HepG2 (cell line): Measurements from ENCODE around the gene TJAP1. TPM values are rescaled to one million over a fixed set of nuclear protein-coding genes. Genes with fewer than 3 reads are reported as not detected.
A peak's percentile ranks its signal among the peaks of the same experiment; 100 is the strongest.

Experiments
- CSRNP2 ChIP-seq: sonication (generic); formaldehyde crosslinking; conservative IDR thresholded peaks from 2 replicates; pipeline ENCODE4 v1.8.0; 2022; ENCODE audit warnings: low read depth, missing genetic modification reagents
- JDP2 ChIP-seq: sonication (generic); formaldehyde crosslinking; IDR thresholded peaks from 2 replicates; pipeline ENCODE4 v1.8.1; 2022; ENCODE audit warnings: missing genetic modification reagents, borderline replicate concordance
- NFAT5 ChIP-seq: sonication (generic); formaldehyde crosslinking; IDR thresholded peaks from 2 replicates; pipeline ENCODE4 v1.4.0; 2020; ENCODE audit warnings: missing genetic modification reagents
- ZBTB7A ChIP-seq: sonication (generic); formaldehyde crosslinking; IDR thresholded peaks from 2 replicates; pipeline ENCODE4 v1.8.0; 2022; ENCODE audit warnings: mild to moderate bottlenecking, missing genetic modification reagents
- ZFP91 ChIP-seq: sonication (generic); formaldehyde crosslinking; IDR thresholded peaks from 2 replicates; pipeline ENCODE4 v1.9.0; 2022; ENCODE audit warnings: missing genetic modification reagents, mild to moderate bottlenecking, borderline replicate concordance
- ZNF318 ChIP-seq: sonication (generic); formaldehyde crosslinking; IDR thresholded peaks from 2 replicates; pipeline ENCODE4 v1.4.0; 2020; ENCODE audit warnings: mild to moderate bottlenecking, missing genetic modification reagents
- ZNF800 ChIP-seq: sonication (generic); formaldehyde crosslinking; IDR thresholded peaks from 2 replicates; pipeline ENCODE4 v1.4.0; 2020; ENCODE audit warnings: missing genetic modification reagents
- polyA plus RNA-seq, 8 experiments: library from polyadenylated mRNA; depleted of rRNA in 3 of 8; stranded (reverse) in 7 of 8; unstranded in 1 of 8; fragments of >200 nt; fragmentation: Illumina TruSeq in 4 of 8; extraction: Trizol in 4 of 8; gene quantifications; 2 replicates each; pipeline versions ENCODE4 v1.2.1 to v1.2.3, GENCODE V29; 2011 to 2016; ENCODE audit warnings: low read depth in 4 of 8, missing spikeins in 1 of 8, mixed read lengths in 1 of 8; ENCODE audit not compliant: insufficient read depth in 1 of 8
- total RNA-seq, 5 experiments: library from RNA; depleted of rRNA; stranded (reverse); fragments of >200 nt; fragmentation: Illumina TruSeq; extraction: Trizol; gene quantifications; 2 replicates each; pipeline ENCODE4 v1.2.3, GENCODE V29; 2016; ENCODE audit warnings: low read depth in 1 of 5

Gene TJAP1
- total and polyA plus RNA-seq, 2 of the 13 experiments (the other 11 are each of a cell fraction or from before 2014, with no cell fraction given): 15.7 to 41.6 TPM

GRCh38 chr6:43454696-43455530 is 22.5 kb upstream of the TJAP1 start (continued):
- TF ChIP-seq ZNF318 (no peak), ZNF800 (CRISPR knock-in tag) (peak; percentile 97), NFAT5 (no peak), JDP2 (no peak), ZFP91 (CRISPR knock-in tag) (peak; percentile 77; the same call in 1 of the 2 replicates), CSRNP2 (CRISPR knock-in tag) (no peak), ZBTB7A (CRISPR knock-in tag) (0 out of 2 replicates have a peak, but pooled peaks have one; percentile 19)
